AG04449 (cell line): Measurements from ENCODE around the gene MVB12B.

Source experiments
- CTCF ChIA-PET: fragments of 350-600 bp; formaldehyde crosslinking; extraction: SDS; loops from one replicate; lab custom pipeline; 2021; ENCODE audit warnings: antibody characterized with exemption; lab: Yijun Ruan, JAX
- POLR2A ChIA-PET: fragments of 400-600, 350-600 bp; formaldehyde crosslinking; extraction: SDS; loops from one replicate; lab custom pipeline; 2020; ENCODE audit warnings: antibody characterized with exemption, inconsistent platforms; lab: Yijun Ruan, JAX
- DNase-seq: peaks from one replicate; pipeline ENCODE4 v3.0.0-alpha.2; 2010; ENCODE audit warnings: low read depth, low spot score
- H3K4me3 ChIP-seq: 2 replicates; pipeline ENCODE4 v1.5.1; 2011; ENCODE audit warnings: low read depth, mild to moderate bottlenecking, control low read depth, low read length
- TF ChIP-seq, protein P1 (sequence below): IDR thresholded peaks from one replicate; pipeline ENCODE4 v1.5.1; 2011; ENCODE audit warnings: mild to moderate bottlenecking, moderate library complexity, low read length, control low read depth, inconsistent platforms; ENCODE audit not compliant: insufficient read depth; ENCODE audit errors: missing control alignments

The MVB12B gene

DNA sequence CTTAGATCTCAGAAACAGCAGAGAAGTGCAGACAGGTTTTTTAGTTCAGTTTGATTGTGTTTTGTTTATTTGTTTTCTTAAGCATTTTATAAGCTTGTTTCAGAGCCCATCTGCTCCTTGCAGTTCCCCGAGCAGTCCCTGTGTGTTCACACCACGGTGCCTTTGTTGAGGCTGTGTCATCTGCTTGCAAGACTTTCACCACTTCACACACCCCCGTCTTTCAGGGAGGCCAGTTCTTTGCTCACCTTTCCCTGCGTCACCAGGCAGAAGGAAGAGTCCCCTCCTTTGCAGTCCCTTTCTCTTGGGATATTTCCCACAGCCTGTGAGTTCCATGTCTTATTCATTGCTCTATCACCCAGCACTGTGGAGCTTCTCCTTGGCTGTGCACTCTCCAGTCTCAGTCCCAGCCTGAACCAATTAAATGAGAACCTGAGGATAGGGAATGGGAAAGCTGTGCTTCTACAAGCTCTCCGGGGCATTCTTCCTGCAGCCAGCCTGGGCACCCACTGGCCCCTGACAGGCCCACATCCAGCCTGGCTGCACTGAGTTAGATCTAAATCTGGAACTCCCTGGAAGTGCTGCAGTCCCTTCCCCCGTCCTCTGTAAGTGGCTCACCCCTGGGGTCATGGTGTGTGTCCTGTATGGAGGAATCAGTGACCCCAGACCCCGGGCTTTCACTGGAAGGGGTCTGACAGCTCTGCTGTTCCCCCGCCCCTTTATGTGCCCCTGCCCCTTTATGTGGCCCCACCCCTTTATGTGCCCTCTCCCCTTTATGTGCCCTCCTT, 5.5 kb downstream of the MVB12B start:
- POLR2A ChIA-PET, result interaction anchor here (0.6 kb wide), 1 partner anchor 56 kb away, joined by 3 read pairs; no protein-coding TSS in a partner anchor

DNA sequence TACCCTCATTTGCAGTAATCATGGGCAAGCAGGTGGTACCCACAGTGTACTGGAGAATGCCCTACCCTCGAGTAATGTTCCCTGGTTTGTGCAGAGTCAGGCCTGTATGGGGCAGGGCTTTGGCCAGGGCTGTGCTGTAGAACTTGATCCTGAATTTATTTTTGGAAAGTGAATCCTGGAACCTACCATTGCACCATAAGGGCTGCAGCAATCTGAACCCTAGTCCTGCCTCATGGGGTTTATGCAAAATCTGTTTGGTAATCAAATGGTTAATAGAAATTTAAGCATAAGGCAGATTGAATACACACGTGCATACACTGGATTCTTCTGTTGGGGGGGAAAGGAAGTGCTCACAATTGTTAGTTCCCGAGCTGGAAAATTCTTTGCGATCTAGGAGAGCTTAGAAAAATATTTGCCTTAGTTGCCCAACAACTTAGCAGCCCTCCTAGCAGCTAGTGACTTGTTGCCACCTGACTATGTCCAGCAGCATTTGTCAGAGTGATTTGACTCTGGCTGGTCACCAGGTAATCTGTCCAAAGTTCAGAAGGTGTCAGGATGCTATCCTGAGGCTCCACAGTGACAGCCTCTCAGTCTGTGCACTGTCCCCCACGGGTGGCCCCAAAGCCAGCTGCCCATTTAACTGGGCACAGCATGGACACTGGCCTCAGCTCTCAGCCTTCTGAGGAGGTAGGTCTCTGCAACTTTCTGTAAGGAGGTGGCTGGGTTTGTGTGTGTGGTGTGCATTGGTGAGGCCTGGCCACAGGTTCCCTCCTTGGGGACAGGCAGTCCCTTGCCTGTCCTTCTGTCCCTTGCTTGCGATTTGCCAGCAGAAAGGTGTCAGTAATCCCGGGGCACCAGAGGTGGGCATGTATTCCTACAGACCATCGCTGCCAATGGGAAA, 8.3 kb downstream of the MVB12B start:
- H3K4me3 ChIP-seq, result no peak overlapping the region
- DNase-seq, result peak; percentile 19
- ChIA-PET CTCF (interaction anchor here (1.0 to 1.1 kb wide), 2 partner anchors 17 to 156 kb away, joined by 3 to 4 read pairs; no protein-coding TSS in a partner anchor), POLR2A (interaction anchor here (1.0 kb wide), 1 partner anchor 13 kb away, joined by 4 read pairs; no protein-coding TSS in a partner anchor)
- TF ChIP-seq, protein P1, sequence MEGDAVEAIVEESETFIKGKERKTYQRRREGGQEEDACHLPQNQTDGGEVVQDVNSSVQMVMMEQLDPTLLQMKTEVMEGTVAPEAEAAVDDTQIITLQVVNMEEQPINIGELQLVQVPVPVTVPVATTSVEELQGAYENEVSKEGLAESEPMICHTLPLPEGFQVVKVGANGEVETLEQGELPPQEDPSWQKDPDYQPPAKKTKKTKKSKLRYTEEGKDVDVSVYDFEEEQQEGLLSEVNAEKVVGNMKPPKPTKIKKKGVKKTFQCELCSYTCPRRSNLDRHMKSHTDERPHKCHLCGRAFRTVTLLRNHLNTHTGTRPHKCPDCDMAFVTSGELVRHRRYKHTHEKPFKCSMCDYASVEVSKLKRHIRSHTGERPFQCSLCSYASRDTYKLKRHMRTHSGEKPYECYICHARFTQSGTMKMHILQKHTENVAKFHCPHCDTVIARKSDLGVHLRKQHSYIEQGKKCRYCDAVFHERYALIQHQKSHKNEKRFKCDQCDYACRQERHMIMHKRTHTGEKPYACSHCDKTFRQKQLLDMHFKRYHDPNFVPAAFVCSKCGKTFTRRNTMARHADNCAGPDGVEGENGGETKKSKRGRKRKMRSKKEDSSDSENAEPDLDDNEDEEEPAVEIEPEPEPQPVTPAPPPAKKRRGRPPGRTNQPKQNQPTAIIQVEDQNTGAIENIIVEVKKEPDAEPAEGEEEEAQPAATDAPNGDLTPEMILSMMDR, result no peak

More for the DNA sequence above, 5.5 kb downstream of the MVB12B start:
- TF ChIP-seq, protein P1, result no peak
- no peak for DNase-seq
- CTCF ChIA-PET, result interaction anchor here (0.7 to 1.3 kb wide), 6 partner anchors 10 to 169 kb away, joined by 3 to 4 read pairs (median 3); no protein-coding TSS in a partner anchor
- no peak overlapping the region for H3K4me3 ChIP-seq

- TF ChIP-seq, protein P1, result no peak
- DNase-seq, result no peak
- ChIA-PET CTCF (interaction anchor here (1.0 to 2.3 kb wide), 4 partner anchors 11 to 155 kb away, joined by 3 to 7 read pairs (median 5); no protein-coding TSS in a partner anchor), POLR2A (interaction anchor here (0.6 to 1.1 kb wide), 2 partner anchors 10 to 12 kb away, joined by 3 read pairs; no protein-coding TSS in a partner anchor)
- H3K4me3 ChIP-seq, result no peak overlapping the region
These were observed 9.5 kb downstream of the MVB12B start for GRCh38 chr9:126335837-126336735.

- TF ChIP-seq, protein P1, result no peak
- no peak for DNase-seq
- CTCF ChIA-PET, result interaction anchor here (1.4 to 2.3 kb wide), 3 partner anchors 11 to 61 kb away, joined by 3 to 7 read pairs (median 6); no protein-coding TSS in a partner anchor
- no peak overlapping the region for H3K4me3 ChIP-seq
- POLR2A ChIA-PET, result interaction anchor here (1.1 kb wide), 1 partner anchor 11 kb away, joined by 3 read pairs; no protein-coding TSS in a partner anchor
These were observed 10.2 kb downstream of the MVB12B start for GRCh38 chr9:126336736-126337325.

DNA sequence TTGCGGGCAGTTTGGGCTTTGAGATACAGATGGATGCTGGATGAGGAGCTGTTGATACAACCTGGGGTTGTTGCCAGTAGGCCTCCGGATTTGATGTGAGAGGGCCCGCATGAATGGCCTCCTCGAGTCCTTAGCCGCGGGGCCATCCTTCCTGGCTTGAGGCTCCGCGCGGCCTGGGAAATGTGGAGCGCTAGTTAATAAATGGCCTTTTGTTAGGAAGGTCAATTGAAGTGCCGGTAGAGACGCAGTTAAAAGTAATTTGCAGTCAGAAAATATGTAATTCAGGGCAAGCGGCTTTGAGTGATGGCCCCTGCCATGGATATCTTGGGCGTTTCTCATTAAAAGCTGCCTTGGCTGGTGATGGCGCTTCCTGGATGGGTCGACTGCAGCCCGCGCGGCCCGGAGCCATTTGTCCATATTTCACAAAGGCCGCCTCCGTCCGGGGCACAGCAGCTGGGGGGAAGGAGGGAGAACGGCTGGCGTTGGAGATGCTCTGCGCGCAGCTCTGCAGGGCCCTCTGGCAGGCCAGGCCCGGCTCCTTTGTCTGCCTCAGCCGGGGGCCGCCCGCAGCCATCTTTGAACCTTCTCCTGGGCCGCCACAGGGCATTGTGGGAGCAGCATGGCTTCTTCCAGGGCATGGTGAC, 11.2 kb downstream of the MVB12B start:
- ChIA-PET CTCF (interaction anchor here (0.6 to 2.3 kb wide), 3 partner anchors 35 to 60 kb away, joined by 3 to 7 read pairs (median 6); no protein-coding TSS in a partner anchor), POLR2A (interaction anchor here (0.5 kb wide), 1 partner anchor 134 kb away, joined by 3 read pairs; no protein-coding TSS in a partner anchor)
- H3K4me3 ChIP-seq, result no peak overlapping the region
- no peak for DNase-seq
- TF ChIP-seq, protein P1, result no peak
